Parathyroid adenoma (tissue), 2 donors: ENCODE results near the gene ETS2.

Source experiments
- H2AFZ ChIP-seq: fragments of 300-600 bp; sonication (generic); one replicate; pipeline ENCODE4 v1.7.0; 2017; ENCODE audit warnings: antibody characterized with exemption, mild to moderate bottlenecking
- H3K27ac ChIP-seq: fragments of 300-600 bp; sonication (generic); one replicate; pipeline ENCODE4 v1.7.0; 2017
- H3K27me3 ChIP-seq: fragments of 300-600 bp; sonication (generic); one replicate; pipeline ENCODE4 v1.7.0; 2017; ENCODE audit warnings: low read length; ENCODE audit not compliant: control insufficient read depth, insufficient read depth
- H3K36me3 ChIP-seq: fragments of 300-600 bp; sonication (generic); one replicate; pipeline ENCODE4 v1.7.0; 2017; ENCODE audit warnings: low read length; ENCODE audit not compliant: control insufficient read depth, insufficient read depth
- H3K4me1 ChIP-seq: fragments of 300-600 bp; sonication (generic); one replicate; pipeline ENCODE4 v1.7.0; 2017; ENCODE audit warnings: control low read depth
- H3K4me2 ChIP-seq: fragments of 300-600 bp; sonication (generic); one replicate; pipeline ENCODE4 v1.7.0; 2017; ENCODE audit warnings: low read length
- H3K4me3 ChIP-seq: fragments of 300-600 bp; sonication (generic); one replicate; pipeline ENCODE4 v1.7.0; 2017; ENCODE audit warnings: low read depth, low read length
- H3K79me2 ChIP-seq: fragments of 300-600 bp; sonication (generic); one replicate; pipeline ENCODE4 v1.7.0; 2017; ENCODE audit warnings: control low read depth
- H3K9ac ChIP-seq: fragments of 300-600 bp; sonication (generic); one replicate; pipeline ENCODE4 v1.7.0; 2017; ENCODE audit warnings: mild to moderate bottlenecking
- H3K9me3 ChIP-seq: fragments of 300-600 bp; sonication (generic); one replicate; pipeline ENCODE4 v1.7.0; 2017; ENCODE audit warnings: low read length; ENCODE audit not compliant: control insufficient read depth
- CTCF ChIP-seq: fragments of 300-600 bp; sonication (generic); IDR thresholded peaks from one replicate; pipeline ENCODE4 v1.7.0; 2017; ENCODE audit warnings: antibody characterized with exemption, mild to moderate bottlenecking
- donor health status: primary hyperparathyroidism.

Gene ETS2

GRCh38 chr21:38771536-38771935 is 34.2 kb upstream of the ETS2 start:
- Histone ChIP-seq H3K27me3 (no peaks in the 10 kb centered on the region), H3K79me2 (no peaks in the 10 kb centered on the region), H3K4me2 (no peak overlapping the region), H3K9ac (no peak overlapping the region), H2AFZ (no peak overlapping the region), H3K27ac (no peak overlapping the region), H3K4me3 (no peak overlapping the region), H3K9me3 (no peaks in the 10 kb centered on the region), H3K36me3 (no peaks in the 10 kb centered on the region), H3K4me1 (no peaks in the 10 kb centered on the region)
- TF ChIP-seq CTCF = no peak

- Histone ChIP-seq H3K9ac (no peak overlapping the region), H3K4me3 (no peak overlapping the region), H3K36me3 (no peaks in the 10 kb centered on the region), H3K27me3 (no peaks in the 10 kb centered on the region), H3K27ac (no peak overlapping the region), H2AFZ (no peak overlapping the region), H3K79me2 (no peaks in the 10 kb centered on the region), H3K4me1 (no peaks in the 10 kb centered on the region), H3K9me3 (no peaks in the 10 kb centered on the region), H3K4me2 (no peak overlapping the region)
- TF ChIP-seq CTCF = no peak
Observed at GRCh38 chr21:38772646-38773045, 33.1 kb upstream of the ETS2 start.

GRCh38 chr21:38773099-38774061 is 32.3 kb upstream of the ETS2 start:
- no peak overlapping the region for H3K4me2 ChIP-seq
- H3K4me1 ChIP-seq = no peaks in the 10 kb centered on the region
- H3K27ac ChIP-seq = no peak overlapping the region
- H3K4me3 ChIP-seq = no peak overlapping the region
- H2AFZ ChIP-seq = no peak overlapping the region
- H3K27me3 ChIP-seq = no peaks in the 10 kb centered on the region
- H3K9ac ChIP-seq = no peak overlapping the region
- no peaks in the 10 kb centered on the region for H3K36me3 ChIP-seq
- TF ChIP-seq CTCF = no peak
- H3K79me2 ChIP-seq = no peaks in the 10 kb centered on the region
- H3K9me3 ChIP-seq = no peaks in the 10 kb centered on the region

- no peak overlapping the region for H2AFZ ChIP-seq
- no peaks in the 10 kb centered on the region for H3K27me3 ChIP-seq
- H3K9ac ChIP-seq = no peak overlapping the region
- no peak overlapping the region for H3K4me3 ChIP-seq
- no peak overlapping the region for H3K27ac ChIP-seq
- no peaks in the 10 kb centered on the region for H3K79me2 ChIP-seq
- no peaks in the 10 kb centered on the region for H3K36me3 ChIP-seq
- H3K9me3 ChIP-seq = no peaks in the 10 kb centered on the region
- no peak for TF ChIP-seq CTCF
- H3K4me2 ChIP-seq = no peak overlapping the region
- no peaks in the 10 kb centered on the region for H3K4me1 ChIP-seq
Observed at GRCh38 chr21:38774152-38774551, 31.6 kb upstream of the ETS2 start.
